HEK293T (cell line): ENCODE measurements around the gene PLP1.

Experiments
- CTCF ChIA-PET: fragments of 350-600 bp; formaldehyde crosslinking; extraction: SDS; loops from one replicate; lab custom pipeline; 2021; ENCODE audit warnings: antibody characterized with exemption, inconsistent platforms; lab: Yijun Ruan, JAX
- POLR2A ChIA-PET: fragments of 350-600 bp; formaldehyde crosslinking; extraction: SDS; loops from one replicate; lab custom pipeline; 2020; ENCODE audit warnings: antibody characterized with exemption, inconsistent platforms; lab: Yijun Ruan, JAX
- DNase-seq: peaks from one replicate; pipeline ENCODE4 v3.0.0; 2012; ENCODE audit warnings: mixed read lengths; ENCODE audit errors: extremely low spot score
- FOXK2 ChIP-seq: fragments of 450-650 bp; IDR thresholded peaks from 2 replicates; pipeline ENCODE4 v1.6.1; 2016; ENCODE audit warnings: mild to moderate bottlenecking
- PKNOX1 ChIP-seq: fragments of 450-650 bp; IDR thresholded peaks from 2 replicates; pipeline ENCODE4 v1.6.1; 2016

PLP1 gene

GRCh38 chrX:103839404-103839803 is 62.8 kb downstream of the PLP1 start:
- ChIA-PET POLR2A (interaction anchor here (1.0 kb wide), 1 partner anchor 80 kb away, joined by 5 read pairs; no protein-coding TSS in a partner anchor), CTCF (no interaction called here)
- TF ChIP-seq PKNOX1: no peak
- no peak for TF ChIP-seq FOXK2
- no peak for DNase-seq
